Glutamatergic neuron (in vitro differentiated cells): ENCODE data around the gene CLMN. TPM values are rescaled to one million over a fixed set of nuclear protein-coding genes. Genes with fewer than 3 reads are reported as not detected.

Source experiments
- DNase-seq: peaks from one replicate; pipeline ENCODE4 v3.0.0; 2022
- H3K27ac Mint-ChIP-seq: one replicate; pipeline ENCODE4 v1.8.0; 2020; ENCODE audit warnings: mild to moderate bottlenecking, mixed read lengths, inconsistent platforms; ENCODE audit not compliant: unreplicated experiment
- H3K27me3 Mint-ChIP-seq: one replicate; pipeline ENCODE4 v1.8.0; 2020; ENCODE audit warnings: mild to moderate bottlenecking, moderate library complexity, mixed read lengths, inconsistent platforms; ENCODE audit not compliant: unreplicated experiment
- H3K36me3 Mint-ChIP-seq: one replicate; pipeline ENCODE4 v1.8.0; 2020; ENCODE audit warnings: mild to moderate bottlenecking, mixed read lengths, inconsistent platforms; ENCODE audit not compliant: unreplicated experiment
- H3K4me1 Mint-ChIP-seq: one replicate; pipeline ENCODE4 v1.8.0; 2020; ENCODE audit warnings: mild to moderate bottlenecking, low read depth, mixed read lengths, inconsistent platforms; ENCODE audit not compliant: unreplicated experiment
- H3K4me3 Mint-ChIP-seq: one replicate; pipeline ENCODE4 v1.8.0; 2020; ENCODE audit warnings: mild to moderate bottlenecking, mixed read lengths, inconsistent platforms; ENCODE audit not compliant: unreplicated experiment
- H3K9me3 Mint-ChIP-seq: one replicate; pipeline ENCODE4 v1.8.0; 2020; ENCODE audit warnings: mild to moderate bottlenecking, moderate library complexity, mixed read lengths, inconsistent platforms; ENCODE audit not compliant: unreplicated experiment
- CTCF ChIP-seq: fragments of 200-600 bp; sonication (generic); IDR thresholded peaks from one replicate; pipeline ENCODE4 v1.5.0; 2021; ENCODE audit not compliant: partially characterized antibody, unreplicated experiment
- total RNA-seq: library from RNA; stranded (reverse); fragmentation: NEBNext Ultra II Directional; extraction: Animal tissue kit (Norgen Biotek cat#: 25700); gene quantifications from one replicate; pipeline ENCODE4 v1.2.1, GENCODE V29; 2021; ENCODE audit not compliant: unreplicated experiment

Gene CLMN
- total RNA-seq, 1 donor from 2014 or later: 17.6 TPM

DNA sequence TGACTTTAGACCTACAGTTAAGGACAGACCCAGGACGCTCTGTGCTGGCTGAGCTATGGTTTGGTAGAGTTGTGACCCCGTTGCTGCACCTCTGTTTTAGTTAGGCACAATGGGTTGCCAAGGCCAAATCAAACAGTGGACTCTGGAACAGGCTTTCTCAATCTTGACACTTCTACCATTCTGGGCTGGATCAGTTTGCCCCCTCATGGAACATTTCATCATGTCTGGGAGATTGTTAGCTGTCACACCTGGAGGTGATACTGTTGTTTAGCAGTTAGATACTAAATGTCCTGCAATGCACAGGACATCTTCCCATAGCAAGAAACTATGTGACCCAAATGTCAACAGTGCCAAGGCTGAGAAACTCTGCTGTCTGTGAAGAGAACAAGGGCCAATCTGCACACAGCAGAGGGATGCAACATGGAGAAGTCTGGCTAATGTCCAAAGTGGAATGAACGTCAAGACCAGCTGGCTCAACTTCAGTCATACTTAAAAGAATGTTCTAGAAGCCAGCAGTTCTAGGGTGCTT lies 96.8 kb downstream of the CLMN start:
- Mint-ChIP-seq H3K9me3 (peaks cover 7% of the 10 kb centered on the region), H3K27me3 (peaks cover 10% of the 10 kb centered on the region), H3K4me1 (peaks cover 31% of the 10 kb centered on the region), H3K27ac (no peak overlapping the region), H3K36me3 (peaks cover 6% of the 10 kb centered on the region), H3K4me3 (no peak overlapping the region)
- no peak for DNase-seq
- TF ChIP-seq CTCF: no peak

DNA sequence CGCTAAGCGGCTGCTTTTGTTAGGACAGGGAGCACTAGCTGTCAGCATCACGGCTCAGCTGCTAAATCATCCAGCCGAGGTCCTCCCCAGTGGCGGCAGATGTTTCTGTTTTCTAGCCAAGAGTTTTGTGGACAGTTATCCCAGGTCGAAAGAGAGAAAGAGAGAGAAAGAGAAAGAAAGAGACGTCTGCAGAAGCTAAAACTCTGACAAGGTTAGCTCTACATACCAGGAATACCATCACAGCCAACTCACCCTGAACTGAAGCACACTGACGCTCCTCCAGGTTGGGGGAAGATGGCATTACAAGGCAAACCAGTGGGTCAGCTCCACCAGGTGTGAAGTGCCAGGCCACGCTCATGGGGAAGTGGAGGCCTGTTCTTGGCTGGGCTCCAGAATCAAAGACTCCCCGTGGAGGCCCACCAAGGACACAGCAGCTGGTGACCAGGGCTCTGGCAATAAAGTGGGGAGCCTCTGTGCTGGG lies 97.5 kb downstream of the CLMN start:
- Mint-ChIP-seq H3K27me3 (peaks cover 10% of the 10 kb centered on the region), H3K27ac (no peak overlapping the region), H3K4me3 (no peak overlapping the region), H3K36me3 (peaks cover 6% of the 10 kb centered on the region), H3K9me3 (peaks cover 7% of the 10 kb centered on the region), H3K4me1 (peaks cover 37% of the 10 kb centered on the region)
- DNase-seq: no peak
- no peak for TF ChIP-seq CTCF

- Mint-ChIP-seq H3K27me3 (peaks cover 10% of the 10 kb centered on the region), H3K36me3 (peaks cover 6% of the 10 kb centered on the region), H3K27ac (no peak overlapping the region), H3K4me1 (peaks cover 43% of the 10 kb centered on the region), H3K9me3 (peaks cover 7% of the 10 kb centered on the region), H3K4me3 (no peak overlapping the region)
- no peak for DNase-seq
- no peak for TF ChIP-seq CTCF
These were observed 98.2 kb downstream of the CLMN start for GRCh38 chr14:95221531-95221930.

DNA sequence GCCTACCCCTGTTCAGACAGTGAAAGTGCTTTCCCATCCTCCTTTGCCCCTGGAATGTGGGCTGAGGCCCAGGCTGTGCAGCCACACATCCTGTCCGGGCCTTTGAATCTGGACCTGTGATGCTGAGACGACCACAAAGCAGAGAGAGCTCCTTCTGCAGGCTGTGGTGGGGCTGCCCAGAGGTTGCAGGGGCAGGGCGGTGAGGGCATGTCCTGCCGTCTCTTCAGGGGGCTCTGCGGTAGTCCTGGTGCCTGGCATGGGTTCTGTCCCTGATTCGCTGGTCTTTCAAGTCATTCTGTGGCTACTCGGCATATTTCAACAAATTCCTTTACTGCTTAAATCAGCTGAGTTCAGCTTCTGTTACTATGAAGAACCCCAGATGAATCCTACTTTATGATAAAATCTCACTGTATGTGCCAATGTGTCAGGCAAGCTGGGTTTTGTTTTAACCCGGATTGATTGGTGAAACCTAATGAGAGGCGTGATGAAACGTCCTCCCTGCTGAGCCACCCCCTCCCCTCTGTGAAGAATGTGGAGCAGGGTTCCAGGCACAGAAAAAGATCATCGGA lies 99.0 kb downstream of the CLMN start:
- H3K27me3 Mint-ChIP-seq: peaks cover 10% of the 10 kb centered on the region
- no peak overlapping the region for H3K27ac Mint-ChIP-seq
- no peak for TF ChIP-seq CTCF
- no peak overlapping the region for H3K4me3 Mint-ChIP-seq
- H3K9me3 Mint-ChIP-seq: peaks cover 7% of the 10 kb centered on the region
- H3K4me1 Mint-ChIP-seq: peaks cover 50% of the 10 kb centered on the region
- no peak for DNase-seq
- H3K36me3 Mint-ChIP-seq: peaks cover 6% of the 10 kb centered on the region

- TF ChIP-seq CTCF: no peak
- Mint-ChIP-seq H3K27me3 (peaks cover 15% of the 10 kb centered on the region), H3K4me3 (peak overlapping the region; percentile 79), H3K4me1 (peaks cover 52% of the 10 kb centered on the region), H3K9me3 (peaks cover 11% of the 10 kb centered on the region), H3K36me3 (peaks cover 7% of the 10 kb centered on the region), H3K27ac (peak overlapping the region; percentile 96)
- DNase-seq: peak; percentile 45
These were observed 101.1 kb downstream of the CLMN start for GRCh38 chr14:95218472-95219193.
